Measurements from ENCODE around the gene IMMP1L.

DNA sequence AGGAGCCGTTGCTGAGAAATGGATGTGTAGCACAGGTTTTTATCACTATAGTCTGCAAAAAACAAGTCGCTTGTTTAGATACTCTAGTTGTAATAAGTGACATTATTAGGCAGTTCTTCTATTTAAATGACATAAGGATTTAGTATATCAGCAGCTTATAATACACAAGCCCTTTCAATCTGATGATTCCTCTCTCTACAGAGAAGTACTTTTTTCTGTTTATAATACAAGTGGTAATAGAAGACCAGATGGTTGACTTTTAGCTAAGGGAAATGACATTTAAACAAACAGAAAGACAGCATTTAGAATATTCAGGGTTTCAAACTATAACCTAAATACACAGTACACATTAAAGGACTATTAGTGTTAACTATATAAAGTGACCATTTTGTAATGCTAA, 60.4 kb downstream of the IMMP1L start:
- no peak for TF ChIP-seq JUND (IDR thresholded peaks at IDR 0.05; ENCODE audit: low read length)
- TF ChIP-seq FOSL1 (IDR thresholded peaks at IDR 0.05; ENCODE audit: insufficient read depth, low read depth, low read length): no peak
- TF ChIP-seq JUN (IDR thresholded peaks at IDR 0.05; ENCODE audit: low read depth, low read length): no peak
- no peak for TF ChIP-seq CTCF (IDR thresholded peaks at IDR 0.05; ENCODE audit: control extremely low read depth in 1 of 3, insufficient read depth in 1 of 3, low read depth in 1 of 3, low read length in 3 of 3)
- no peak for TF ChIP-seq BACH1 (IDR thresholded peaks at IDR 0.05; ENCODE audit: low read length)
- no peak for TF ChIP-seq EGR1 (IDR thresholded peaks at IDR 0.05; ENCODE audit: borderline replicate concordance, low read depth, low read length)
- no peak for TF ChIP-seq POLR2AphosphoS5 (IDR thresholded peaks at IDR 0.05; ENCODE audit: low read depth, low read length)
- TF ChIP-seq KDM1A (IDR thresholded peaks at IDR 0.05; ENCODE audit: borderline replicate concordance, low read length): no peak
- no peak for TF ChIP-seq POLR2A (IDR thresholded peaks at IDR 0.05; ENCODE audit: control extremely low read depth in 1 of 2, low read depth in 2 of 2, low read length in 2 of 2)
- no peak for TF ChIP-seq EP300 (IDR thresholded peaks at IDR 0.05; ENCODE audit: borderline replicate concordance in 1 of 2, low read depth in 2 of 2, low read length in 2 of 2)
- TF ChIP-seq, protein P1, sequence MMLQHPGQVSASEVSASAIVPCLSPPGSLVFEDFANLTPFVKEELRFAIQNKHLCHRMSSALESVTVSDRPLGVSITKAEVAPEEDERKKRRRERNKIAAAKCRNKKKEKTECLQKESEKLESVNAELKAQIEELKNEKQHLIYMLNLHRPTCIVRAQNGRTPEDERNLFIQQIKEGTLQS (IDR thresholded peaks at IDR 0.05; ENCODE audit: insufficient read depth, low read depth, low read length): no peak
- TF ChIP-seq RXRA (IDR thresholded peaks at IDR 0.05; ENCODE audit: insufficient read depth, low read depth, low read length): no peak
- TF ChIP-seq GTF2F1 (IDR thresholded peaks at IDR 0.05; ENCODE audit: borderline replicate concordance, low read depth, low read length): no peak

All from H1 (cell line).